Suprapubic skin (tissue), 4 donors: Measurements from ENCODE around the gene RAB27B. TPM values are rescaled to one million over a fixed set of nuclear protein-coding genes. Genes with fewer than 3 reads are reported as not detected.

Experiments used
- DNase-seq, 2 donors: peaks; one replicate each; pipeline ENCODE4 v3.0.0-alpha.2; 2019; ENCODE audit warnings: low spot score in 2 of 2
- H3K27ac ChIP-seq: fragments of 200-600 bp; sonication (generic); one replicate; pipeline ENCODE4 v1.5.1; 2019
- H3K27me3 ChIP-seq: fragments of 200-600 bp; sonication (generic); one replicate; pipeline ENCODE4 v1.5.1; 2019
- H3K36me3 ChIP-seq: fragments of 200-600 bp; sonication (generic); one replicate; pipeline ENCODE4 v1.5.1; 2019
- H3K4me1 ChIP-seq: fragments of 200-600 bp; sonication (generic); one replicate; pipeline ENCODE4 v1.5.1; 2019
- H3K4me3 ChIP-seq: fragments of 200-600 bp; sonication (generic); one replicate; pipeline ENCODE4 v1.5.1; 2019; ENCODE audit warnings: mild to moderate bottlenecking
- H3K9me3 ChIP-seq: fragments of 200-600 bp; sonication (generic); one replicate; pipeline ENCODE4 v1.5.1; 2019
- EP300 ChIP-seq: sonication (generic); formaldehyde crosslinking; IDR thresholded peaks from one replicate; pipeline ENCODE4 v1.6.1; 2017; ENCODE audit warnings: antibody characterized with exemption
- POLR2A ChIP-seq, 2 donors: fragments of 450-650 bp; IDR thresholded peaks; one replicate each; pipeline ENCODE4 v1.6.1; 2017; ENCODE audit warnings: antibody characterized with exemption in 2 of 2, mild to moderate bottlenecking in 2 of 2, moderate library complexity in 2 of 2
- POLR2AphosphoS5 ChIP-seq, 3 donors: sonication (generic); formaldehyde crosslinking; IDR thresholded peaks; one replicate each; pipeline ENCODE4 v1.6.1; 2017; ENCODE audit warnings: antibody characterized with exemption in 3 of 3
- WGBS: methylation state at CpG from one replicate; pipeline ENCODE4 v1.1.5; 2018; 5-methylcytosine and 5-hydroxymethylcytosine counted together
- total RNA-seq, 4 donors: library from RNA; depleted of rRNA; stranded (reverse); fragments of >200 nt; gene quantifications; one replicate each; pipeline ENCODE4 v1.1.0, GENCODE V29; 2016
- TF ChIP-seq, protein P1 (sequence below), 2 donors: fragments of 200-600 bp in 1 of 2; fragments of 450-650 bp in 1 of 2; sonication (generic) in 1 of 2; IDR thresholded peaks; one replicate each; pipeline ENCODE4 v1.5.1; 2016 to 2019; ENCODE audit warnings: antibody characterized with exemption in 2 of 2, mild to moderate bottlenecking in 1 of 2, moderate library complexity in 1 of 2

RAB27B gene
- total RNA-seq, 4 donors from 2014 or later: 18.0 to 32.8 (median 20.6) TPM

DNA sequence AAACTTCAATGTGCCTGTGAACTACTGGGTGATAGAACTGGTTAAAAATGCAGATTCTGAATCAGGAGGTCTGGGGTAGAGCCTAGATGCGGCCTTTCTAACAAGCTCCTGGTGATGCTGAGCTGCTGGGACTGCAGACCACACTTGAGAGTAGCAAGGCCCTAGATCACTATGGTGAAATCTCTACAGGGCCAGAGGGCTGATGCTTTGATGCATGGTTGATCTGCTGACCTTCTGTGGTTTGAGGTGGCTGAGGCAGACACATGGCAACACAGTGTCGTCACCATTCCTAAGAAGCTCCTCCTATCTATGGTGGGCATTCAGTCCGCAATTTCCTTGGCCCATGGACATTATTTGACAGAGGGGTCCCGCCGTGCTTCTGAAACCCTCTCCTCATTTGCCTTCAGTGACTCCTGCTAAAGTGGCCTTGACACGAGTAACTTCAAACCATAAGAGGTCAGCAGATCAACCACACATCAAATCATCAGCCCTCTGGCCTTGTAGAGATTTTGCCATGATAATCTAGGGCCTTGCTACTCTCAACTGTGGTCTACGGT lies 111.2 kb downstream of the RAB27B start:
- H3K36me3 ChIP-seq: no peaks in the 10 kb centered on the region
- no peak for DNase-seq
- WGBS: 83% methylated on average over 7 of the region's 7 CpGs
- TF ChIP-seq POLR2AphosphoS5 (IDR thresholded peaks at IDR 0.05): no peak
- no peaks in the 10 kb centered on the region for H3K27me3 ChIP-seq
- no peaks in the 10 kb centered on the region for H3K4me1 ChIP-seq
- H3K27ac ChIP-seq: no peak overlapping the region
- no peak overlapping the region for H3K4me3 ChIP-seq
- no peaks in the 10 kb centered on the region for H3K9me3 ChIP-seq

DNA sequence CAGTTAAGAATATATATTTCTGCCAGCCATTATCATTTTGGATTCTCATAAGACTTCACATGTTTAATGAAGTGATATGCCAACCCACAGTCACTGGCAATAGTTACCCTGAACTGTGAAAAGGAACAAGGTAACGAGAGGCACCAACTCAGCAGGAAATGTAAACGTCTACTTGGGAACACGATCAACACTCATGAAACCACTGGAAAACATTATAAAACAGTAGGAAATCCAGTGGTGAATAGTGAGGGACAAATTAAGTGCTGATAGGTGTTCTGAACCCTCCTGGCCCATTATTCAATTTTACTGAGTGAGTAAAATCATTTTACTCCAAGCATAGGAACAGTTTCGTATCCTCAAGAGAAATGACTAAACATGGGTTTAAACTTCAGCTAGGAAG lies 113.9 kb downstream of the RAB27B start:
- 86% methylated on average over 4 of the region's 4 CpGs for WGBS

DNA sequence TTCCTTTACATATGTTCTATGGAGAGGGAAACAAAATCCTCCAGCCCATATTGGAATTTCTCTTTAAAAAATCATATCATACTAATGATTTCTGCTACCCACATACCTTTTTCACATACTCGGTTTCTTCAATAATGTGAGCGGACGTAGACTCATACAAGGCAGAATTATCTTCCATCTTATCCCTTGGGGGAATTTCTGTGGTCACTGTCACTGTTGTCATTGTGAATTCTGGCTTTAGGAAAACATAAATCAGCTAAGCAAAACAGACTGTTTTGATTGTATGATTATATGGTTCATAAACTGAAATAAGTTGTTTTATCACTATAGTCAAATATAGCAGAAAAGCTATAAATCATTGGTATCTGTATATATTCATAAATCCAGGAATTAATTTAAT lies 114.3 kb downstream of the RAB27B start:
- H3K36me3 ChIP-seq: no peaks in the 10 kb centered on the region
- H3K4me1 ChIP-seq: peaks cover 5% of the 10 kb centered on the region
- 83% methylated on average over 3 of the region's 3 CpGs for WGBS
- H3K9me3 ChIP-seq: no peaks in the 10 kb centered on the region
- DNase-seq: no peak
- H3K27me3 ChIP-seq: no peaks in the 10 kb centered on the region
- TF ChIP-seq EP300 (no peak), POLR2AphosphoS5 (IDR thresholded peaks at IDR 0.05) (no peak), POLR2A (IDR thresholded peaks at IDR 0.05) (no peak)
- TF ChIP-seq, protein P1, sequence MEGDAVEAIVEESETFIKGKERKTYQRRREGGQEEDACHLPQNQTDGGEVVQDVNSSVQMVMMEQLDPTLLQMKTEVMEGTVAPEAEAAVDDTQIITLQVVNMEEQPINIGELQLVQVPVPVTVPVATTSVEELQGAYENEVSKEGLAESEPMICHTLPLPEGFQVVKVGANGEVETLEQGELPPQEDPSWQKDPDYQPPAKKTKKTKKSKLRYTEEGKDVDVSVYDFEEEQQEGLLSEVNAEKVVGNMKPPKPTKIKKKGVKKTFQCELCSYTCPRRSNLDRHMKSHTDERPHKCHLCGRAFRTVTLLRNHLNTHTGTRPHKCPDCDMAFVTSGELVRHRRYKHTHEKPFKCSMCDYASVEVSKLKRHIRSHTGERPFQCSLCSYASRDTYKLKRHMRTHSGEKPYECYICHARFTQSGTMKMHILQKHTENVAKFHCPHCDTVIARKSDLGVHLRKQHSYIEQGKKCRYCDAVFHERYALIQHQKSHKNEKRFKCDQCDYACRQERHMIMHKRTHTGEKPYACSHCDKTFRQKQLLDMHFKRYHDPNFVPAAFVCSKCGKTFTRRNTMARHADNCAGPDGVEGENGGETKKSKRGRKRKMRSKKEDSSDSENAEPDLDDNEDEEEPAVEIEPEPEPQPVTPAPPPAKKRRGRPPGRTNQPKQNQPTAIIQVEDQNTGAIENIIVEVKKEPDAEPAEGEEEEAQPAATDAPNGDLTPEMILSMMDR (IDR thresholded peaks at IDR 0.05): no peak
- H3K4me3 ChIP-seq: no peak overlapping the region
- no peak overlapping the region for H3K27ac ChIP-seq

More for the DNA sequence above, 113.9 kb downstream of the RAB27B start:
- no peaks in the 10 kb centered on the region for H3K36me3 ChIP-seq
- H3K4me1 ChIP-seq: peaks cover 5% of the 10 kb centered on the region
- no peak overlapping the region for H3K4me3 ChIP-seq
- H3K27me3 ChIP-seq: no peaks in the 10 kb centered on the region
- H3K27ac ChIP-seq: no peak overlapping the region
- TF ChIP-seq POLR2A (IDR thresholded peaks at IDR 0.05) (no peak), EP300 (no peak), POLR2AphosphoS5 (IDR thresholded peaks at IDR 0.05) (no peak)
- TF ChIP-seq, protein P1 (IDR thresholded peaks at IDR 0.05): no peak
- no peaks in the 10 kb centered on the region for H3K9me3 ChIP-seq
- DNase-seq: no peak

Other genes starting within 250 kb of the RAB27B start
- not detected for gene DYNAP, start 237.2 kb upstream of the RAB27B start, total RNA-seq
- 1 to 10 TPM in 2 of 4 donors, under 1 TPM in 2; 0.19 to 3.9 (median 1.4) TPM for gene CCDC68, start 131.0 kb downstream of the RAB27B start, total RNA-seq